ENCODE results near the gene RNLS.

The RNLS gene

DNA sequence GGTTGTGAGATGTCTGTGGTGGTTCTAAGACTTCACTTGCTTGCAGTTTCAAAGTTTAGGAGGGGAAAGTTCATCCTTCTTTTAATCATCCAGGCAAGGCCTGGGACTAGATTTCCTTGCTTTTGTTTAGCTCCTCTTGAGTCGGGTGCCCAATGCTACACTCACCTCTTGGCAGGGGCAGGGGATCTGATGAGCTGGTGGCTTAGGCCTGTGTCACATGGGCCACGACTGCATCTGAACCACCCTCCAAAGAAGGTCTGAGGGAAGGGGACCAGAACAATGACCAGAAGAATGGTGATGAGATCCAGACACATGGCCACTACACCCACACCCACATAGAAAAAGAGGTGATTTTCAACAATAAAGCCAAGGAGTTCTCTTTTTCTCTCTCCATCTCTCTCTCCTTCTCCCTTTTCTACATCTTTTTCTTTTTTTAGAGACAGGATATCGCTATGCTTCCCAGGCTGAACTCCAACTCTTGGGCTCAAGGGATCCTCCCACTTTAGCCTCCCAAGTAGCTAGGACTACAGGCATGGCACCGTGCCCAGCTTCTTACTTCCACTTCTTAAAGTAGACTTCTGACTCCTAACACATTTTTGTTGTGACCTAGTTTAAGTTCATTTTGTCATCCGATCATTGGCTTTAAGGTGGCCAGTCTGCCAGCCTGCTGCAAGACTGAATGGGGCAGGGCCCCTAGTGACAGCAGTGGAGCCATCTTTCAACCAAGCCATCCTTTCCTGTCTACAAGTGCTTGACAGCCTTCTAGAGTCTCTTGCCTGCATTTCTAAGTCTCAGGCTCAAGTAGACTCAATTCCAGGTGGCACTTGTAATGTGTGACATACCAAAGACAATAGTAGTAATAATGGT, 350.9 kb downstream of the RNLS start:
- TF ChIP-seq, protein P1, sequence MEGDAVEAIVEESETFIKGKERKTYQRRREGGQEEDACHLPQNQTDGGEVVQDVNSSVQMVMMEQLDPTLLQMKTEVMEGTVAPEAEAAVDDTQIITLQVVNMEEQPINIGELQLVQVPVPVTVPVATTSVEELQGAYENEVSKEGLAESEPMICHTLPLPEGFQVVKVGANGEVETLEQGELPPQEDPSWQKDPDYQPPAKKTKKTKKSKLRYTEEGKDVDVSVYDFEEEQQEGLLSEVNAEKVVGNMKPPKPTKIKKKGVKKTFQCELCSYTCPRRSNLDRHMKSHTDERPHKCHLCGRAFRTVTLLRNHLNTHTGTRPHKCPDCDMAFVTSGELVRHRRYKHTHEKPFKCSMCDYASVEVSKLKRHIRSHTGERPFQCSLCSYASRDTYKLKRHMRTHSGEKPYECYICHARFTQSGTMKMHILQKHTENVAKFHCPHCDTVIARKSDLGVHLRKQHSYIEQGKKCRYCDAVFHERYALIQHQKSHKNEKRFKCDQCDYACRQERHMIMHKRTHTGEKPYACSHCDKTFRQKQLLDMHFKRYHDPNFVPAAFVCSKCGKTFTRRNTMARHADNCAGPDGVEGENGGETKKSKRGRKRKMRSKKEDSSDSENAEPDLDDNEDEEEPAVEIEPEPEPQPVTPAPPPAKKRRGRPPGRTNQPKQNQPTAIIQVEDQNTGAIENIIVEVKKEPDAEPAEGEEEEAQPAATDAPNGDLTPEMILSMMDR (conservative IDR thresholded peaks at IDR 0.05; ENCODE audit: low read length): no peak
- no peak overlapping the region for H3K4me3 ChIP-seq (ENCODE audit: low read length)
- DNase-seq (ENCODE audit: low read depth): peak; percentile 45

- DNase-seq (ENCODE audit: low read depth): no peak
- TF ChIP-seq, protein P1 (conservative IDR thresholded peaks at IDR 0.05; ENCODE audit: low read length): no peak
These were observed 352.9 kb downstream of the RNLS start for GRCh38 chr10:88230251-88230650.

GRCh38 chr10:88228130-88228529, 355.0 kb downstream of the RNLS start:
- no peak for DNase-seq (ENCODE audit: low read depth)
- TF ChIP-seq, protein P1 (conservative IDR thresholded peaks at IDR 0.05; ENCODE audit: low read length): no peak
- no peak overlapping the region for H3K4me3 ChIP-seq (ENCODE audit: low read length)

More at GRCh38 chr10:88230251-88230650, 352.9 kb downstream of the RNLS start:
- H3K4me3 ChIP-seq (ENCODE audit: low read length): no peak overlapping the region

DNA sequence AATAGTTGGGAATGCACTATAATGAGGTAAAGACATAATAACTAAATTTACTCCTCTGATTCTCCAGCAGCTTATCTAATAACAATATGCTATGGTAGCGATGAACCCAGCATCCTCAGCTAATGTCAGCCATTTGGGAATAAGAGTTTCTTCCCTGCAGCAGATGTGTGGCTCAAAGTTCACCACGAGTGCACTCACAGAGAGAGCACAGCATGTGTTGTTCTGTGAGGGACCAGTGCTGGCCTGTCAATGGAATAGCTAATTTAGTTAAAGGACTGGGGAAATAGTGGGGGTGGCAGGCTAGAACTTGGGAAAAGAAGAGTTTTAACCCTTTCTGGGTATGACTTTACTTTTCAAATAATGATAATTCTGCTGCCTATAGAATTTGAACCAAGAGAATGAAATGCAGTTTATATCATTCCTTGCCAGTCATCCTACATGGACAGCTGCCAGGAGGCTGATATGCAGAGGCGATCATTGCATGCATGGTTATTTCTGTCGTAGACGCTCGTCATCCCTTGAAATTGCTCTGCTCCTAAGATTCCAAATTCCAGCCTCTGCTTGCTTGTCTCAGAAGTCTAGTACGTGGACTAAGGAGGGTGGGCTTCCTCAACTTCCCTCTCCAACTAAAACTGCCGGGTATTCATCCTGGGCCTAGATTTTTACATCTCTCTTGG, 355.6 kb downstream of the RNLS start:
- TF ChIP-seq, protein P1 (conservative IDR thresholded peaks at IDR 0.05; ENCODE audit: low read length): no peak
- DNase-seq (ENCODE audit: low read depth): no peak
- no peak overlapping the region for H3K4me3 ChIP-seq (ENCODE audit: low read length)

- no peak overlapping the region for H3K4me3 ChIP-seq (ENCODE audit: low read length)
- TF ChIP-seq, protein P1 (conservative IDR thresholded peaks at IDR 0.05; ENCODE audit: low read length): no peak
- DNase-seq (ENCODE audit: low read depth): no peak
These were observed 356.2 kb downstream of the RNLS start for GRCh38 chr10:88226891-88227290.

DNA sequence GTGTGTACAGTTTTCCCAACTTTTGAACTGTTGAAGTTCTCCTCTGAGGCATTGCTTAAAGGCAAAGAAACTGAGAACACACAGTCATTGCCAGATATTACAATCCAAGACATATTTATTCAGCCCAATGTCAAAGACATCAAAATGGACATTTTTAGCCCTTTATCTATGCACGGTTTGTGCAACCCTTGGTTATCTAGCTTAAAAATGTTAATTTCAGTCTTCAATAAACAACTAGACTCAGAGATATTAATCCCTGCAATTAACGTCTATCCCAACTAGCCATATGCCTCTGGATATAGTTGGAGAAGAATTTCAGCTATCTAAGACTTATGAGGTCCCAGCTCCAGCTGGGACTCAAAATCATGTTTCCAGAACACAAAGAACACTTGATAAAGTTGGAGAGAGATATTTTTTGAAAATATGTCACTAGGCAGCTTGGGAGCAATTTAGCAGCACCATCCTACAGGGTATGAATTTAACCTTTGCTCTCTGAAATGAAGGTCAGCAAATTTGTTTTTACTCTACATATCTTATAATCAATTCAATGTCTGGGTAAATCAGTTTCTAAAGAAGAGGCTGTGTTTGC, 357.0 kb downstream of the RNLS start:
- no peak for DNase-seq (ENCODE audit: low read depth)
- H3K4me3 ChIP-seq (ENCODE audit: low read length): no peak overlapping the region
- TF ChIP-seq, protein P1 (conservative IDR thresholded peaks at IDR 0.05; ENCODE audit: low read length): no peak
